Mesendoderm (in vitro differentiated cells): ENCODE results near the gene C9orf50.

ENCODE experiments used
- DNase-seq: peaks from one replicate; pipeline ENCODE4 v3.0.0; 2013
- H2AK5ac ChIP-seq: 2 replicates; pipeline ENCODE4 v1.6.1; 2013; ENCODE audit warnings: low read length, inconsistent platforms
- H2BK120ac ChIP-seq: 2 replicates; pipeline ENCODE4 v1.6.1; 2013; ENCODE audit warnings: low read depth, mild to moderate bottlenecking, low read length, moderate library complexity, mixed read lengths
- H2BK15ac ChIP-seq: replicated peaks from 2 replicates; pipeline ENCODE4 v1.6.1; 2013; ENCODE audit warnings: low read depth, mild to moderate bottlenecking, moderate library complexity
- H2BK5ac ChIP-seq: 2 replicates; pipeline ENCODE4 v1.6.1; 2013; ENCODE audit warnings: low read length, inconsistent platforms
- H3K18ac ChIP-seq: 2 replicates; pipeline ENCODE4 v1.6.1; 2013; ENCODE audit warnings: mild to moderate bottlenecking, low read length, mixed read lengths
- H3K23ac ChIP-seq: one replicate; pipeline ENCODE4 v1.6.1; 2013; ENCODE audit warnings: low read length
- H3K27ac ChIP-seq: 2 replicates; pipeline ENCODE4 v1.5.1; 2013; ENCODE audit warnings: low read depth, mild to moderate bottlenecking, inconsistent platforms, low read length, moderate library complexity
- H3K27me3 ChIP-seq: 2 replicates; pipeline ENCODE4 v1.6.1; 2013; ENCODE audit warnings: low read length, control low read depth, mild to moderate bottlenecking, inconsistent platforms; ENCODE audit not compliant: insufficient read depth, poor library complexity
- H3K36me3 ChIP-seq: 2 replicates; pipeline ENCODE4 v1.6.1; 2013; ENCODE audit warnings: low read length, inconsistent platforms; ENCODE audit not compliant: control insufficient read depth, insufficient read depth
- H3K4ac ChIP-seq: one replicate; pipeline ENCODE4 v1.6.1; 2013; ENCODE audit warnings: low read depth, mild to moderate bottlenecking, low read length, moderate library complexity
- H3K4me1 ChIP-seq: 2 replicates; pipeline ENCODE4 v1.6.1; 2013; ENCODE audit warnings: low read depth, low read length, inconsistent platforms; ENCODE audit not compliant: control insufficient read depth
- H3K4me2 ChIP-seq: 2 replicates; pipeline ENCODE4 v1.6.1; 2013; ENCODE audit warnings: low read length
- H3K4me3 ChIP-seq: 2 replicates; pipeline ENCODE4 v1.5.1; 2013; ENCODE audit warnings: mild to moderate bottlenecking, low read length
- H3K56ac ChIP-seq: one replicate; pipeline ENCODE4 v1.6.1; 2013; ENCODE audit warnings: low read length
- H3K79me1 ChIP-seq: 2 replicates; pipeline ENCODE4 v1.6.1; 2013; ENCODE audit warnings: low read length, inconsistent platforms
- H3K79me2 ChIP-seq: 2 replicates; pipeline ENCODE4 v1.6.1; 2013; ENCODE audit warnings: mild to moderate bottlenecking, low read length; ENCODE audit not compliant: control insufficient read depth, insufficient read depth
- H3K9ac ChIP-seq: 2 replicates; pipeline ENCODE4 v1.6.1; 2013; ENCODE audit warnings: low read length, inconsistent platforms
- H4K5ac ChIP-seq: one replicate; pipeline ENCODE4 v1.6.1; 2013; ENCODE audit warnings: low read length
- H4K8ac ChIP-seq: one replicate; pipeline ENCODE4 v1.6.1; 2013; ENCODE audit warnings: low read depth, mild to moderate bottlenecking, control low read depth, low read length, moderate library complexity
- WGBS: extraction: QIAGEN DNeasy Blood & Tissue Kit; methylation state at CpG from one replicate; pipeline ENCODE4 v1.1.7; 2013; ENCODE audit warnings: low lambda C conversion rate, missing lambda C conversion rate; ENCODE audit not compliant: insufficient coverage; ENCODE audit errors: extremely low coverage; 5-methylcytosine and 5-hydroxymethylcytosine counted together

The C9orf50 gene

GRCh38 chr9:129661029-129661428 lies 40.1 kb upstream of the C9orf50 start:
- H3K4me3 ChIP-seq = no peak overlapping the region
- no peak overlapping the region for H4K8ac ChIP-seq
- H3K36me3 ChIP-seq = no peaks in the 10 kb centered on the region
- no peak overlapping the region for H3K9ac ChIP-seq
- H2BK120ac ChIP-seq = no peak overlapping the region
- no peaks in the 10 kb centered on the region for H3K27me3 ChIP-seq
- no peak overlapping the region for H2BK5ac ChIP-seq
- DNase-seq = no peak
- H3K79me2 ChIP-seq = no peaks in the 10 kb centered on the region
- no CpG with 5 or more reads among the region's 2 CpGs for WGBS
- no peak overlapping the region for H2BK15ac ChIP-seq
- no peak overlapping the region for H3K27ac ChIP-seq
- H3K79me1 ChIP-seq = no peaks in the 10 kb centered on the region
- H3K23ac ChIP-seq = no peak overlapping the region
- H3K18ac ChIP-seq = no peak overlapping the region
- H3K56ac ChIP-seq = no peak overlapping the region
- H3K4ac ChIP-seq = no peak overlapping the region
- no peak overlapping the region for H4K5ac ChIP-seq
- no peaks in the 10 kb centered on the region for H3K4me1 ChIP-seq
- no peak overlapping the region for H3K4me2 ChIP-seq
- H2AK5ac ChIP-seq = no peak overlapping the region

GRCh38 chr9:129656795-129657390 lies 36.0 kb upstream of the C9orf50 start:
- Histone ChIP-seq H3K79me2 (no peaks in the 10 kb centered on the region), H3K4ac (no peak overlapping the region), H2BK120ac (no peak overlapping the region), H3K18ac (no peak overlapping the region), H3K27me3 (no peaks in the 10 kb centered on the region), H2BK15ac (no peak overlapping the region), H3K9ac (no peak overlapping the region), H3K4me3 (no peak overlapping the region), H3K4me2 (no peak overlapping the region), H3K36me3 (no peaks in the 10 kb centered on the region), H4K5ac (no peak overlapping the region), H2BK5ac (no peak overlapping the region), H4K8ac (no peak overlapping the region), H3K27ac (no peak overlapping the region), H3K79me1 (no peaks in the 10 kb centered on the region), H3K23ac (no peak overlapping the region), H3K4me1 (no peaks in the 10 kb centered on the region), H3K56ac (no peak overlapping the region), H2AK5ac (no peak overlapping the region)
- WGBS = no CpG with 5 or more reads among the region's 12 CpGs
- DNase-seq = no peak

GRCh38 chr9:129655696-129656095 lies 34.8 kb upstream of the C9orf50 start:
- no peak overlapping the region for H3K9ac ChIP-seq
- H3K79me2 ChIP-seq = no peaks in the 10 kb centered on the region
- H3K27ac ChIP-seq = no peak overlapping the region
- H2AK5ac ChIP-seq = no peak overlapping the region
- H3K23ac ChIP-seq = no peak overlapping the region
- no peak overlapping the region for H4K5ac ChIP-seq
- no peak overlapping the region for H3K4me3 ChIP-seq
- H3K4me1 ChIP-seq = no peaks in the 10 kb centered on the region
- no peak overlapping the region for H2BK120ac ChIP-seq
- H3K56ac ChIP-seq = no peak overlapping the region
- no peaks in the 10 kb centered on the region for H3K36me3 ChIP-seq
- no peak overlapping the region for H3K4ac ChIP-seq
- no peaks in the 10 kb centered on the region for H3K27me3 ChIP-seq
- DNase-seq = no peak
- no peak overlapping the region for H4K8ac ChIP-seq
- H3K4me2 ChIP-seq = no peak overlapping the region
- no peak overlapping the region for H3K18ac ChIP-seq
- H2BK15ac ChIP-seq = no peak overlapping the region
- H2BK5ac ChIP-seq = no peak overlapping the region
- no CpG with 5 or more reads among the region's 7 CpGs for WGBS
- no peaks in the 10 kb centered on the region for H3K79me1 ChIP-seq

- Histone ChIP-seq H2AK5ac (no peak overlapping the region), H2BK5ac (no peak overlapping the region), H3K79me1 (no peaks in the 10 kb centered on the region), H3K23ac (no peak overlapping the region), H3K4me1 (no peaks in the 10 kb centered on the region), H2BK120ac (no peak overlapping the region), H2BK15ac (no peak overlapping the region), H3K27ac (no peak overlapping the region), H4K5ac (no peak overlapping the region), H3K79me2 (no peaks in the 10 kb centered on the region), H3K36me3 (no peaks in the 10 kb centered on the region), H3K4ac (no peak overlapping the region), H3K27me3 (no peaks in the 10 kb centered on the region), H3K4me3 (no peak overlapping the region), H3K56ac (no peak overlapping the region), H3K4me2 (no peak overlapping the region), H3K9ac (no peak overlapping the region), H4K8ac (no peak overlapping the region), H3K18ac (no peak overlapping the region)
- no peak for DNase-seq
- WGBS = no CpG with 5 or more reads among the region's 7 CpGs
Observed at GRCh38 chr9:129655154-129655553, 34.3 kb upstream of the C9orf50 start.

- no peaks in the 10 kb centered on the region for H3K79me2 ChIP-seq
- no peak overlapping the region for H3K27ac ChIP-seq
- no peak overlapping the region for H2BK5ac ChIP-seq
- H3K4me1 ChIP-seq = no peaks in the 10 kb centered on the region
- WGBS = no CpG with 5 or more reads among the region's 20 CpGs
- no peak overlapping the region for H3K23ac ChIP-seq
- no peak overlapping the region for H3K4ac ChIP-seq
- H3K79me1 ChIP-seq = no peaks in the 10 kb centered on the region
- H4K5ac ChIP-seq = no peak overlapping the region
- no peak for DNase-seq
- H3K56ac ChIP-seq = no peak overlapping the region
- H3K27me3 ChIP-seq = no peaks in the 10 kb centered on the region
- H3K4me3 ChIP-seq = no peak overlapping the region
- no peak overlapping the region for H3K4me2 ChIP-seq
- H3K36me3 ChIP-seq = no peaks in the 10 kb centered on the region
- H3K9ac ChIP-seq = no peak overlapping the region
- no peak overlapping the region for H2BK120ac ChIP-seq
- H2BK15ac ChIP-seq = no peak overlapping the region
- no peak overlapping the region for H3K18ac ChIP-seq
- no peak overlapping the region for H2AK5ac ChIP-seq
- no peak overlapping the region for H4K8ac ChIP-seq
Observed at GRCh38 chr9:129654554-129655040, 33.7 kb upstream of the C9orf50 start.
